IMR-90 (cell line): ENCODE results near the gene CCL4. TPM values are rescaled to one million over a fixed set of nuclear protein-coding genes. Genes with fewer than 3 reads are reported as not detected.

Experiments
- ATAC-seq: fragments of 200-7000 bp; cut with Tn5 transposase; 2 replicates; pipeline ENCODE4 v1.9.1; 2020; ENCODE audit warnings: low read depth, mild to moderate bottlenecking, moderate library complexity
- BruUV-seq: library from RNA; stranded (reverse); fragments of 400-500 nt; replicated peaks from 2 replicates; lab custom pipeline; 2021; lab: Mats Ljungman, UMichigan
- CTCF ChIA-PET: fragments of 300-600 bp; formaldehyde crosslinking; extraction: SDS; loops from one replicate; lab custom pipeline; 2021; ENCODE audit warnings: antibody characterized with exemption; lab: Yijun Ruan, JAX
- POLR2A ChIA-PET: fragments of 300-600 bp; sonication (Branson Sonifier 250); formaldehyde crosslinking; loops from one replicate; lab custom pipeline; 2022; ENCODE audit warnings: antibody characterized with exemption; ENCODE audit not compliant: unreplicated experiment; lab: Charles Lee
- DNase-seq: peaks from one replicate; pipeline ENCODE4 v3.0.0; 2013
- H2AFZ ChIP-seq: replicated peaks from 2 replicates; pipeline ENCODE3; 2013; ENCODE audit warnings: low read length, mild to moderate bottlenecking; ENCODE audit not compliant: poor library complexity
- H2AK5ac ChIP-seq: 2 replicates; pipeline ENCODE4 v1.6.1; 2013; ENCODE audit warnings: low read depth, low read length, inconsistent platforms
- H2AK9ac ChIP-seq: replicated peaks from 2 replicates; pipeline ENCODE3; 2013; ENCODE audit warnings: mild to moderate bottlenecking, low read depth, low read length, moderate library complexity; ENCODE audit not compliant: poor library complexity
- H2BK120ac ChIP-seq: 2 replicates; pipeline ENCODE4 v1.6.1; 2013; ENCODE audit warnings: low read depth, low read length, inconsistent platforms
- H2BK15ac ChIP-seq: 3 replicates; pipeline ENCODE4 v1.6.1; 2013; ENCODE audit warnings: low read depth, low read length, inconsistent platforms
- H2BK20ac ChIP-seq: 2 replicates; pipeline ENCODE4 v1.6.1; 2013; ENCODE audit warnings: low read depth, mild to moderate bottlenecking, inconsistent platforms, low read length, moderate library complexity
- H2BK5ac ChIP-seq: 2 replicates; pipeline ENCODE4 v1.6.1; 2013; ENCODE audit warnings: mild to moderate bottlenecking, low read depth, low read length, inconsistent platforms; ENCODE audit not compliant: poor library complexity, severe bottlenecking
- H3K14ac ChIP-seq: replicated peaks from 2 replicates; pipeline ENCODE4 v1.6.1; 2013; ENCODE audit warnings: low read depth, low read length, inconsistent platforms
- H3K18ac ChIP-seq: 2 replicates; pipeline ENCODE4 v1.6.1; 2013; ENCODE audit warnings: low read depth, low read length, control low read depth
- H3K23ac ChIP-seq: 2 replicates; pipeline ENCODE4 v1.6.1; 2013; ENCODE audit warnings: low read depth, low read length, inconsistent platforms
- H3K27ac ChIP-seq: 2 replicates; pipeline ENCODE4 v1.5.1; 2013; ENCODE audit warnings: mild to moderate bottlenecking, control low read depth, low read length; ENCODE audit not compliant: insufficient read depth
- H3K27me3 ChIP-seq: 2 replicates; pipeline ENCODE4 v1.6.1; 2013; ENCODE audit warnings: low read length; ENCODE audit not compliant: control insufficient read depth, insufficient read depth
- H3K36me3 ChIP-seq: 2 replicates; pipeline ENCODE4 v1.6.1; 2013; ENCODE audit warnings: low read length, mixed read lengths; ENCODE audit not compliant: control insufficient read depth, insufficient read depth
- H3K4ac ChIP-seq: 2 replicates; pipeline ENCODE4 v1.6.1; 2013; ENCODE audit warnings: low read depth, low read length, inconsistent platforms
- H3K4me1 ChIP-seq: 2 replicates; pipeline ENCODE4 v1.6.1; 2013; ENCODE audit warnings: low read length, mixed read lengths; ENCODE audit not compliant: control insufficient read depth, insufficient read depth
- H3K4me2 ChIP-seq: 2 replicates; pipeline ENCODE4 v1.6.1; 2013; ENCODE audit warnings: low read depth, mild to moderate bottlenecking, control low read depth, low read length, moderate library complexity
- H3K4me3 ChIP-seq: 2 replicates; pipeline ENCODE4 v1.5.1; 2013; ENCODE audit warnings: low read depth, mild to moderate bottlenecking, control low read depth, low read length, moderate library complexity; ENCODE audit not compliant: insufficient read depth
- H3K56ac ChIP-seq: 2 replicates; pipeline ENCODE4 v1.6.1; 2013; ENCODE audit warnings: low read length, inconsistent platforms; ENCODE audit not compliant: insufficient read depth; ENCODE audit errors: extremely low read depth
- H3K79me1 ChIP-seq, 2 experiments: 2 replicates each; pipeline ENCODE4 v1.6.1; 2013; ENCODE audit warnings: low read length in 2 of 2, inconsistent platforms in 1 of 2, low read depth in 1 of 2
- H3K9ac ChIP-seq: 2 replicates; pipeline ENCODE4 v1.6.1; 2013; ENCODE audit warnings: low read depth, low read length, control low read depth
- H3K9me1 ChIP-seq: 2 replicates; pipeline ENCODE4 v1.6.1; 2013; ENCODE audit warnings: low read length, inconsistent platforms; ENCODE audit not compliant: insufficient read depth
- H3K9me3 ChIP-seq: 2 replicates; pipeline ENCODE4 v1.6.1; 2013; ENCODE audit warnings: low read length; ENCODE audit not compliant: control insufficient read depth, insufficient read depth
- H4K20me1 ChIP-seq: 2 replicates; pipeline ENCODE4 v1.6.1; 2013; ENCODE audit warnings: low read length, inconsistent platforms; ENCODE audit not compliant: insufficient read depth
- H4K5ac ChIP-seq: 2 replicates; pipeline ENCODE4 v1.6.1; 2013; ENCODE audit warnings: mild to moderate bottlenecking, low read depth, low read length, control low read depth
- H4K8ac ChIP-seq, 2 experiments: 2 replicates each; pipeline ENCODE4 v1.6.1; 2013; ENCODE audit warnings: low read depth in 2 of 2, low read length in 2 of 2, control low read depth in 1 of 2, inconsistent platforms in 1 of 2
- H4K91ac ChIP-seq: 2 replicates; pipeline ENCODE4 v1.6.1; 2013; ENCODE audit warnings: low read depth, low read length, inconsistent platforms; ENCODE audit not compliant: insufficient read depth
- CHD1 ChIP-seq: IDR thresholded peaks from 2 replicates; pipeline ENCODE4 v1.6.1; 2012; ENCODE audit warnings: low read depth, low read length, improper control_type of control experiment
- MAFK ChIP-seq: IDR thresholded peaks from 2 replicates; pipeline ENCODE4 v1.6.1; 2012; ENCODE audit warnings: low read depth, low read length, improper control_type of control experiment
- MXI1 ChIP-seq: IDR thresholded peaks from 2 replicates; pipeline ENCODE4 v1.6.1; 2012; ENCODE audit warnings: low read depth, mild to moderate bottlenecking, low read length, moderate library complexity, borderline replicate concordance
- POLR2A ChIP-seq: IDR thresholded peaks from 2 replicates; pipeline ENCODE4 v1.6.1; 2012; ENCODE audit warnings: mild to moderate bottlenecking, low read depth, low read length
- RAD21 ChIP-seq: IDR thresholded peaks from 2 replicates; pipeline ENCODE4 v1.6.1; 2012; ENCODE audit warnings: low read length, improper control_type of control experiment
- RCOR1 ChIP-seq: IDR thresholded peaks from 2 replicates; pipeline ENCODE4 v1.6.1; 2012; ENCODE audit warnings: mild to moderate bottlenecking, low read length, improper control_type of control experiment; ENCODE audit not compliant: insufficient replicate concordance
- WGBS, 2 experiments: methylation state at CpG; one replicate each; pipeline versions ENCODE4 v1.1.5 to v1.1.7; 2013; ENCODE audit warnings: missing lambda C conversion rate in 2 of 2; ENCODE audit not compliant: insufficient read length in 1 of 2; ENCODE audit errors: extremely low coverage in 2 of 2; 5-methylcytosine and 5-hydroxymethylcytosine counted together
- dilution Hi-C: fragments of 300-500 bp; cut with HindIII; formaldehyde crosslinking; loops from one replicate; pipeline ENCODE4 v1.14.3; 2018; ENCODE audit warnings: low sequenced_read_pairs; ENCODE audit not compliant: unreplicated experiment
- in situ Hi-C: fragments of 300-500 bp; cut with MboI; formaldehyde crosslinking; loops from 3 replicates; pipeline ENCODE4 v1.14.3; 2019; ENCODE audit warnings: low sequenced_read_pairs, inconsistent platforms, mixed read lengths
- intact Hi-C: fragments of 100-400 bp; cut with micrococcal nuclease; formaldehyde crosslinking; loops from 2 replicates; pipeline ENCODE4 v1.10.0; 2022
- polyA plus RNA-seq, 3 experiments: library from polyadenylated mRNA; depleted of rRNA; stranded (reverse); fragments of >200 nt; gene quantifications; 2 replicates each; pipeline ENCODE4 v1.2.3, GENCODE V29; 2012; ENCODE audit warnings: low replicate concordance in 1 of 3
- total RNA-seq: library from RNA; depleted of rRNA; stranded (reverse); fragments of >200 nt; gene quantifications from 2 replicates; pipeline ENCODE4 v1.2.3, GENCODE V29; 2012
- TF ChIP-seq, protein P1 (sequence below): fragments of 150-350 bp; IDR thresholded peaks from 2 replicates; pipeline ENCODE4 v1.6.1; 2016; ENCODE audit warnings: low read depth, mild to moderate bottlenecking, low read length, moderate library complexity, borderline replicate concordance

CCL4 gene
- total and polyA plus RNA-seq, 2 of the 4 experiments (the other 2 are of a cell fraction), result not detected

DNA sequence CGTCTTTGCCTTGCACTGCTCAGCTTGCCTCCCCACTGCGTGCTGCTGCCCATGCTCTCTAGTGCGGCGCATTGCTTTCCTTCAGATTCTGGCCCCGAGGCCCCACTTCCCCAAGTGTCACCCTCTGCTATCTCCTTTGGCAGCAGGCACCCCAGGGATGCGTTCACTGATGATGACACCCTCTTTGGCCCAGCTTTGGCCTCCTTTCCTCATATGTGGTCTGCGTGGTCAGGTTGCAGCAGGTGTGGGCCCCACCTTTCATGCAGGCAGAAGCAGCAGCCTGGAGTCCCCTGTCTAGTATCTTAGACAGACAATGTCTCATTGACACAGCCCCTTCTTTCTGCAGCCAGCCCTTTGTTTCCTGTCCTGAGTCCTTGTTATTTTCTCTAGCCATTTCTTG, 8.9 kb upstream of the CCL4 start:
- H2AK9ac ChIP-seq, result no peak overlapping the region
- in situ Hi-C loops (no loop called here), dilution Hi-C loops (no loop called here), intact Hi-C loops (no loop called here)
- H2AK5ac ChIP-seq, result no peak overlapping the region
- no peak overlapping the region for H2BK15ac ChIP-seq
- no peaks in the 10 kb centered on the region for H3K4me1 ChIP-seq
- no peak overlapping the region for H2BK5ac ChIP-seq
- WGBS, 2 experiments, result no CpG with 5 or more reads among the region's 7 CpGs
- no peak overlapping the region for H3K4ac ChIP-seq
- no peak overlapping the region for H3K4me3 ChIP-seq
- ATAC-seq (no peak), DNase-seq (no peak)
- no peaks in the 10 kb centered on the region for H3K79me1 ChIP-seq
- TF ChIP-seq POLR2A, result no peak
- TF ChIP-seq, protein P1, sequence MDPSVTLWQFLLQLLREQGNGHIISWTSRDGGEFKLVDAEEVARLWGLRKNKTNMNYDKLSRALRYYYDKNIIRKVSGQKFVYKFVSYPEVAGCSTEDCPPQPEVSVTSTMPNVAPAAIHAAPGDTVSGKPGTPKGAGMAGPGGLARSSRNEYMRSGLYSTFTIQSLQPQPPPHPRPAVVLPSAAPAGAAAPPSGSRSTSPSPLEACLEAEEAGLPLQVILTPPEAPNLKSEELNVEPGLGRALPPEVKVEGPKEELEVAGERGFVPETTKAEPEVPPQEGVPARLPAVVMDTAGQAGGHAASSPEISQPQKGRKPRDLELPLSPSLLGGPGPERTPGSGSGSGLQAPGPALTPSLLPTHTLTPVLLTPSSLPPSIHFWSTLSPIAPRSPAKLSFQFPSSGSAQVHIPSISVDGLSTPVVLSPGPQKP, result no peak
- TF ChIP-seq CHD1, result no peak
- TF ChIP-seq RAD21, result no peak
- TF ChIP-seq MXI1, result no peak
- TF ChIP-seq MAFK, result no peak
- TF ChIP-seq RCOR1, result no peak
- CTCF ChIA-PET, result no interaction called here
- no peak overlapping the region for H2BK120ac ChIP-seq
- H3K56ac ChIP-seq, result no peak overlapping the region
- POLR2A ChIA-PET, result no interaction called here
- no peaks in the 10 kb centered on the region for H3K36me3 ChIP-seq
- no peak overlapping the region for H3K4me2 ChIP-seq
- no peaks in the 10 kb centered on the region for H3K27me3 ChIP-seq
- H4K91ac ChIP-seq, result no peak overlapping the region
- H3K9ac ChIP-seq, result no peak overlapping the region
- H4K20me1 ChIP-seq, result no peaks in the 10 kb centered on the region
- H2BK20ac ChIP-seq, result no peak overlapping the region
- no peaks in the 10 kb centered on the region for H3K9me1 ChIP-seq
- H4K8ac ChIP-seq, result no peak overlapping the region
- no TSS peak for BruUV-seq
- H3K18ac ChIP-seq, result no peak overlapping the region
- H2AFZ ChIP-seq, result no peak overlapping the region
- H3K9me3 ChIP-seq, result no peaks in the 10 kb centered on the region
- H4K5ac ChIP-seq, result no peak overlapping the region
- H3K27ac ChIP-seq, result no peak overlapping the region
- no peak overlapping the region for H3K14ac ChIP-seq
- H3K23ac ChIP-seq, result no peak overlapping the region
